Measurements from ENCODE around the gene LTBP3.

The LTBP3 gene

DNA sequence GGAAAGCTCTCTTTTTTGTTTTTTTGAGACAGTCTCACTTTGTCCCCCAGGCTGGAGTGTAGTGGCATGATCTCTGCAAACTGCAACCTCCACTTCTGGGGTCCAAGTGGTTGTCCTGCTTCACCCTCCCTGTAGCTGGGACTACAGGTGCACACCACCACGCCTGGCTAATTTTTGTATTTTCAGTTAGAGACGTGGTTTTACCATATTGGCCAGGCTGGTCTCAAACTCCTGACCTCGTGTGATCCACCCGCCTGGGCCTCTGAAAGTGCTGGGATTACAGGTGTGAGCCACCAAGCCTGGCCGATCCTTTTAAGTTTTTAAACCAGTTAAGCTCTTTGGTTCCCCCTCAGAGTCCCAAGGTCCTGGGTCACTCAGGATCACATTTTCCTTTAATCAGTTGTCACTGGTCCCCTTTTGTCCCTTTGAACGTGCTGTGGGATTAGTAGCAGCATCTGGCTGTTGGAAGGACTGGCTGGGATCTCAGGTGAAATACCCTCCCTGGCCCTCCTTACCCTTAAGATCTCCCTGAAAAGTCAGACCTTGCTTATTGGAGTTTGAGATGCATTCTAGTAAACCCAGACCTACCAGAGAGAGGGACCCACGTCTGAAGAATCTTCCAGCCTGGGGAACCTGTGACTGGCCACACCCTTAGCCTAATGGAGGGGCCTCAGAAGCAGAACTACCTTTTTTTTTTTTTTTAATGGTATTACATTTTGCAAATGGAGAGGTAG is 51.2 kb downstream of the LTBP3 start:
- TF ChIP-seq TAF1 (IDR thresholded peaks at IDR 0.05; ENCODE audit: borderline replicate concordance, low read depth, low read length) (peak; percentile 47; the same call in 1 of the 2 replicates), POLR2AphosphoS5 (IDR thresholded peaks at IDR 0.05; ENCODE audit: low read depth, low read length) (peak; percentile 100), POLR2A (IDR thresholded peaks at IDR 0.05; ENCODE audit: low read depth, low read length) (peak; percentile 98)
- DNase-seq (ENCODE audit: insufficient read length) (no peak), FAIRE-seq (peak; percentile 88)

- no peak for DNase-seq (ENCODE audit: insufficient read length)
- FAIRE-seq = no peak
- no peak for TF ChIP-seq POLR2A (IDR thresholded peaks at IDR 0.05; ENCODE audit: low read depth, low read length)
- TF ChIP-seq POLR2AphosphoS5 (IDR thresholded peaks at IDR 0.05; ENCODE audit: low read depth, low read length) = no peak
- TF ChIP-seq TAF1 (IDR thresholded peaks at IDR 0.05; ENCODE audit: borderline replicate concordance, low read depth, low read length) = no peak
Measured at GRCh38 chr11:65506290-65506771, 51.8 kb downstream of the LTBP3 start.

- TF ChIP-seq TAF1 (IDR thresholded peaks at IDR 0.05; ENCODE audit: borderline replicate concordance, low read depth, low read length) (no peak), POLR2AphosphoS5 (IDR thresholded peaks at IDR 0.05; ENCODE audit: low read depth, low read length) (peak; percentile 97), POLR2A (IDR thresholded peaks at IDR 0.05; ENCODE audit: low read depth, low read length) (peak; percentile 82)
- FAIRE-seq (no peak), DNase-seq (ENCODE audit: insufficient read length) (no peak)
Measured at GRCh38 chr11:65505466-65506289, 52.5 kb downstream of the LTBP3 start.

DNA sequence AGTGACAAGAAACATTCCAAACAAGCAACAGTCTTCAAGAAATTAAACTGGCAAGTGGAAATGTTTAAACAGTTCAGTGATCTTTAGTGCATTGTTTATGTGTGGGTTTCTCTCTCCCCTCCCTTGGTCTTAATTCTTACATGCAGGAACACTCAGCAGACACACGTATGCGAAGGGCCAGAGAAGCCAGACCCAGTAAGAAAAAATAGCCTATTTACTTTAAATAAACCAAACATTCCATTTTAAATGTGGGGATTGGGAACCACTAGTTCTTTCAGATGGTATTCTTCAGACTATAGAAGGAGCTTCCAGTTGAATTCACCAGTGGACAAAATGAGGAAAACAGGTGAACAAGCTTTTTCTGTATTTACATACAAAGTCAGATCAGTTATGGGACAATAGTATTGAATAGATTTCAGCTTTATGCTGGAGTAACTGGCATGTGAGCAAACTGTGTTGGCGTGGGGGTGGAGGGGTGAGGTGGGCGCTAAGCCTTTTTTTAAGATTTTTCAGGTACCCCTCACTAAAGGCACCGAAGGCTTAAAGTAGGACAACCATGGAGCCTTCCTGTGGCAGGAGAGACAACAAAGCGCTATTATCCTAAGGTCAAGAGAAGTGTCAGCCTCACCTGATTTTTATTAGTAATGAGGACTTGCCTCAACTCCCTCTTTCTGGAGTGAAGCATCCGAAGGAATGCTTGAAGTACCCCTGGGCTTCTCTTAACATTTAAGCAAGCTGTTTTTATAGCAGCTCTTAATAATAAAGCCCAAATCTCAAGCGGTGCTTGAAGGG is 53.3 kb downstream of the LTBP3 start:
- TF ChIP-seq POLR2AphosphoS5 (IDR thresholded peaks at IDR 0.05; ENCODE audit: low read depth, low read length) = peak; percentile 67
- peak; percentile 79 for TF ChIP-seq POLR2A (IDR thresholded peaks at IDR 0.05; ENCODE audit: low read depth, low read length)
- no peak for TF ChIP-seq TAF1 (IDR thresholded peaks at IDR 0.05; ENCODE audit: borderline replicate concordance, low read depth, low read length)
- DNase-seq (ENCODE audit: insufficient read length) = no peak
- FAIRE-seq = peak; percentile 5

GRCh38 chr11:65503949-65504673 is 54.0 kb downstream of the LTBP3 start:
- no peak for DNase-seq (ENCODE audit: insufficient read length)
- peak; percentile 97 for TF ChIP-seq POLR2AphosphoS5 (IDR thresholded peaks at IDR 0.05; ENCODE audit: low read depth, low read length)
- TF ChIP-seq POLR2A (IDR thresholded peaks at IDR 0.05; ENCODE audit: low read depth, low read length) = peak; percentile 78
- TF ChIP-seq TAF1 (IDR thresholded peaks at IDR 0.05; ENCODE audit: borderline replicate concordance, low read depth, low read length) = no peak
- FAIRE-seq = no peak

GRCh38 chr11:65503368-65503948 is 54.7 kb downstream of the LTBP3 start:
- no peak for TF ChIP-seq POLR2AphosphoS5 (IDR thresholded peaks at IDR 0.05; ENCODE audit: low read depth, low read length)
- no peak for TF ChIP-seq POLR2A (IDR thresholded peaks at IDR 0.05; ENCODE audit: low read depth, low read length)
- TF ChIP-seq TAF1 (IDR thresholded peaks at IDR 0.05; ENCODE audit: borderline replicate concordance, low read depth, low read length) = no peak
- DNase-seq (ENCODE audit: insufficient read length) (no peak), FAIRE-seq (no peak)

GRCh38 chr11:65502555-65503367 is 55.4 kb downstream of the LTBP3 start:
- 0 out of 2 replicates have a peak, but pooled peaks have one; percentile 18 for TF ChIP-seq TAF1 (IDR thresholded peaks at IDR 0.05; ENCODE audit: borderline replicate concordance, low read depth, low read length)
- peak; percentile 99 for TF ChIP-seq POLR2AphosphoS5 (IDR thresholded peaks at IDR 0.05; ENCODE audit: low read depth, low read length)
- TF ChIP-seq POLR2A (IDR thresholded peaks at IDR 0.05; ENCODE audit: low read depth, low read length) = peak; percentile 99
- no peak for DNase-seq (ENCODE audit: insufficient read length)
- peak; percentile 5 for FAIRE-seq

- DNase-seq (ENCODE audit: insufficient read length) (no peak), FAIRE-seq (no peak)
- TF ChIP-seq POLR2A (IDR thresholded peaks at IDR 0.05; ENCODE audit: low read depth, low read length) (no peak), TAF1 (IDR thresholded peaks at IDR 0.05; ENCODE audit: borderline replicate concordance, low read depth, low read length) (no peak), POLR2AphosphoS5 (IDR thresholded peaks at IDR 0.05; ENCODE audit: low read depth, low read length) (no peak)
Measured at GRCh38 chr11:65502274-65502554, 55.9 kb downstream of the LTBP3 start.

- peak; percentile 91 for TF ChIP-seq POLR2A (IDR thresholded peaks at IDR 0.05; ENCODE audit: low read depth, low read length)
- TF ChIP-seq TAF1 (IDR thresholded peaks at IDR 0.05; ENCODE audit: borderline replicate concordance, low read depth, low read length) = no peak
- peak; percentile 94 for TF ChIP-seq POLR2AphosphoS5 (IDR thresholded peaks at IDR 0.05; ENCODE audit: low read depth, low read length)
- no peak for DNase-seq (ENCODE audit: insufficient read length)
- no peak for FAIRE-seq
Measured at GRCh38 chr11:65501472-65502273, 56.5 kb downstream of the LTBP3 start.

All from GM12892 (cell line).